Smooth muscle cell (in vitro differentiated cells): ENCODE results near the gene POU6F1. TPM values are rescaled to one million over a fixed set of nuclear protein-coding genes. Genes with fewer than 3 reads are reported as not detected.
A peak's percentile ranks its signal among the peaks of the same experiment; 100 is the strongest.

Source experiments
- DNase-seq: peaks from one replicate; lab custom pipeline; 2025; ENCODE audit not compliant: unreplicated experiment; lab: John Stamatoyannopoulos, UW
- H2AFZ ChIP-seq: fragments of 200-600 bp; sonication (generic); 2 replicates; pipeline ENCODE4 v1.6.0; 2016; ENCODE audit warnings: antibody characterized with exemption, low read depth, mild to moderate bottlenecking
- H3F3A ChIP-seq: fragments of 200-600 bp; sonication (generic); 2 replicates; pipeline ENCODE4 v1.6.0; 2017; ENCODE audit warnings: antibody characterized with exemption, low read depth
- H3K27ac ChIP-seq: fragments of 200-600 bp; sonication (generic); 2 replicates; pipeline ENCODE4 v1.5.1; 2016; ENCODE audit warnings: low read depth, mild to moderate bottlenecking
- H3K27me3 ChIP-seq: fragments of 200-600 bp; sonication (generic); 2 replicates; pipeline ENCODE4 v1.6.1; 2016; ENCODE audit warnings: low read depth, mild to moderate bottlenecking
- H3K36me3 ChIP-seq: fragments of 200-600 bp; sonication (generic); 2 replicates; pipeline ENCODE4 v1.5.1; 2016; ENCODE audit warnings: low read depth
- H3K4me1 ChIP-seq: fragments of 200-600 bp; sonication (generic); 2 replicates; pipeline ENCODE4 v1.5.1; 2016; ENCODE audit warnings: low read depth
- H3K4me2 ChIP-seq: fragments of 200-600 bp; sonication (generic); 2 replicates; pipeline ENCODE4 v1.6.0; 2016; ENCODE audit warnings: mild to moderate bottlenecking
- H3K4me3 ChIP-seq: fragments of 200-600 bp; sonication (generic); 2 replicates; pipeline ENCODE4 v1.5.1; 2016; ENCODE audit warnings: mild to moderate bottlenecking
- H3K79me2 ChIP-seq: fragments of 200-600 bp; sonication (generic); 2 replicates; pipeline ENCODE4 v1.6.0; 2016; ENCODE audit warnings: low read depth, mild to moderate bottlenecking
- H3K9ac ChIP-seq: fragments of 200-600 bp; sonication (generic); 2 replicates; pipeline ENCODE4 v1.6.0; 2016; ENCODE audit warnings: low read depth
- H3K9me3 ChIP-seq: fragments of 200-600 bp; sonication (generic); replicated peaks from 2 replicates; pipeline ENCODE4 v1.5.1; 2016; ENCODE audit warnings: low read depth
- H4K20me1 ChIP-seq: fragments of 200-600 bp; sonication (generic); 2 replicates; pipeline ENCODE4 v1.6.0; 2016; ENCODE audit warnings: low read depth
- WGBS: methylation state at CpG from one replicate; pipeline ENCODE4 v1.1.7; 2016; ENCODE audit warnings: low lambda C conversion rate; 5-methylcytosine and 5-hydroxymethylcytosine counted together
- polyA plus RNA-seq: library from polyadenylated mRNA; unstranded; fragments of >200 nt; fragmentation: Nextera tagmentation; extraction: Ambion mirVana; gene quantifications from 2 replicates; pipeline ENCODE4 v1.2.1, GENCODE V29; 2016
- total RNA-seq: library from RNA; depleted of rRNA; stranded (reverse); fragments of >200 nt; gene quantifications from 2 replicates; pipeline ENCODE4 v1.2.3, GENCODE V29; 2014
- TF ChIP-seq, protein P1 (sequence below): fragments of 200-600 bp; sonication (generic); IDR thresholded peaks from 2 replicates; pipeline ENCODE4 v1.5.1; 2017; ENCODE audit warnings: borderline replicate concordance, mild to moderate bottlenecking, antibody characterized with exemption; ENCODE audit not compliant: insufficient read depth, poor library complexity, severe bottlenecking

POU6F1 gene
- total and polyA plus RNA-seq, 2 experiments from 2014 or later: 4.6 to 7.9 TPM

DNA sequence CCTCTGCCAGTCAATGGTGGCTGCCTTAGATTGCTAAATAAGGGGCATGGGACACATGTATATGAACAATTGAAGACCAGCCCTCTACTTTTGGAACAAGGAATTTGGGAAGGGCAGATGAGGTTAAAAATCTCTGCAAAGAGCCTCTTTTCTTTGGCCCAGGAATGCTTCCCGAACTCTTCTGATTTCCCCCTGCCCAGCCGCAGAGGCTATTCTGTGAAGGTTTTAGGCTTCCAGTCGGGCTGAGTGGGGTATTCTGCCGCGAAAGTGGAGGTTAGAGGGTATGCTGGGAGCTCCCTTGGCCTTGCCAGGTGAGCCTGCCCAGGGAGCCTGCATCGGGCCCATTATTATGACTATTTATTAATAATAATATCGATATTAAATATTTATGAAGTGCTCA, 1.2 kb downstream of the POU6F1 start:
- Histone ChIP-seq H3K9ac (peak overlapping the region; percentile 93), H3K27me3 (no peaks in the 10 kb centered on the region), H2AFZ (peak overlapping the region; percentile 94), H3K36me3 (no peaks in the 10 kb centered on the region), H3K27ac (no peak overlapping the region), H3K4me1 (no peaks in the 10 kb centered on the region), H3K4me2 (peak overlapping the region; percentile 84), H3K79me2 (peaks cover 13% of the 10 kb centered on the region), H4K20me1 (no peaks in the 10 kb centered on the region), H3K4me3 (peak overlapping the region; percentile 99), H3K9me3 (no peaks in the 10 kb centered on the region), H3F3A (peaks cover 5% of the 10 kb centered on the region)
- TF ChIP-seq, protein P1, sequence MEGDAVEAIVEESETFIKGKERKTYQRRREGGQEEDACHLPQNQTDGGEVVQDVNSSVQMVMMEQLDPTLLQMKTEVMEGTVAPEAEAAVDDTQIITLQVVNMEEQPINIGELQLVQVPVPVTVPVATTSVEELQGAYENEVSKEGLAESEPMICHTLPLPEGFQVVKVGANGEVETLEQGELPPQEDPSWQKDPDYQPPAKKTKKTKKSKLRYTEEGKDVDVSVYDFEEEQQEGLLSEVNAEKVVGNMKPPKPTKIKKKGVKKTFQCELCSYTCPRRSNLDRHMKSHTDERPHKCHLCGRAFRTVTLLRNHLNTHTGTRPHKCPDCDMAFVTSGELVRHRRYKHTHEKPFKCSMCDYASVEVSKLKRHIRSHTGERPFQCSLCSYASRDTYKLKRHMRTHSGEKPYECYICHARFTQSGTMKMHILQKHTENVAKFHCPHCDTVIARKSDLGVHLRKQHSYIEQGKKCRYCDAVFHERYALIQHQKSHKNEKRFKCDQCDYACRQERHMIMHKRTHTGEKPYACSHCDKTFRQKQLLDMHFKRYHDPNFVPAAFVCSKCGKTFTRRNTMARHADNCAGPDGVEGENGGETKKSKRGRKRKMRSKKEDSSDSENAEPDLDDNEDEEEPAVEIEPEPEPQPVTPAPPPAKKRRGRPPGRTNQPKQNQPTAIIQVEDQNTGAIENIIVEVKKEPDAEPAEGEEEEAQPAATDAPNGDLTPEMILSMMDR: no peak
- no peak for DNase-seq
- WGBS: 37% methylated on average over 7 of the region's 7 CpGs

DNA sequence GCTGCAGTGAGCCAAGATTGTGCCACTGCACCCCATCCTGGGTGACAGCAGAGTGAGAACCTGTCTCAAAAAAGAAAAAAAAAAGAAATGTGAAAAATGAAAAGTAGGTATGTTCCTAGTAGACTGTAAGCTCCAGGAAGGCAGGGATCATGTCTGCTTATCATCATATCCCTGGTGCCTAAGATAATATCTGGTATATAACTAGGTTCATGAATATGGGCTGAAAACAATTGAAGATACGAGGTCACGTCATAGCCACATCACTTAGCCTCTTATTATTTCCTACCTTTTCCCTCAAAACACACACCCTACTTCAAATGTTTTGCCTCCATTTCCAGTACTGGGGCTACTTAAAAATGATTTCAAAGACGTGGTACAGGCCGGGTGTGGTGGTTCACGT, 3.0 kb downstream of the POU6F1 start:
- Histone ChIP-seq H3K9ac (no peak overlapping the region), H3K27me3 (no peaks in the 10 kb centered on the region), H3F3A (peaks cover 5% of the 10 kb centered on the region), H3K79me2 (peaks cover 9% of the 10 kb centered on the region), H3K4me2 (no peak overlapping the region), H3K9me3 (no peaks in the 10 kb centered on the region), H3K36me3 (no peaks in the 10 kb centered on the region), H4K20me1 (no peaks in the 10 kb centered on the region), H3K4me1 (no peaks in the 10 kb centered on the region), H3K27ac (no peak overlapping the region), H2AFZ (no peak overlapping the region), H3K4me3 (no peak overlapping the region)
- TF ChIP-seq, protein P1: no peak
- 94% methylated on average over 5 of the region's 5 CpGs for WGBS
- DNase-seq: no peak

DNA sequence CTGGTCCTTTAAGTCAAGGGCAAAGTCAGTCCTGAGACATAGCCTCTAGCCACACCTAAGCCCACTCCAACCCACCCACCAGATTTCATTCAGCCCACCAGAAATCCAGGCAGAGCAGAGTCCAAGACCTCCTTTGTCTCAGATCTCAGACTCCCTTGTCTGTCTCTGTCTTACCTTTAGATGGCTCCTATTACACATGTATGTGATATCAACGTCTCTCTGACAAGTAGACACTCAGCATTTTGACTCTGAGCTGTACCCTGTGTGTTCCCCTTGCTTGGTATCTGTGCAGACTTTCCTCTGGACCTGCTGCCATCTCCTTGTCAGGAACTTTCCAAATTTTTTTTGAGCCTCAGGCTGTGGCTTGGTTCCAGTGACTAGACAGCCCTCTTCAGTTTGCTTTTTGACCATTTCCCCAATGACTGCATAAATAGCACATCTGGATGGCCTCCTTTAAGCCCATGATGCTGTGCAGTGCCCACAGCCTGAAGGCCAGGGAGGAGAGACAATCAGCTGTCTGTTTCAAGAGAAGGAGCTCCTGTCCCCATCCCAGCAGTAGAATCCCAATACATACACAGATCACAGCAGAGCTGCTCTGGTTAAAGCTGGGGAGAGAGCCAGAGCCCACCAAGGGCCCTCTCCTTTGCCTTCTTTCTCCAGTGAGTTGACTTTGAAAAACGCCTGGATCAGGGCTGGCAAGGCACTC, 7.0 kb downstream of the POU6F1 start:
- TF ChIP-seq, protein P1: no peak

DNA sequence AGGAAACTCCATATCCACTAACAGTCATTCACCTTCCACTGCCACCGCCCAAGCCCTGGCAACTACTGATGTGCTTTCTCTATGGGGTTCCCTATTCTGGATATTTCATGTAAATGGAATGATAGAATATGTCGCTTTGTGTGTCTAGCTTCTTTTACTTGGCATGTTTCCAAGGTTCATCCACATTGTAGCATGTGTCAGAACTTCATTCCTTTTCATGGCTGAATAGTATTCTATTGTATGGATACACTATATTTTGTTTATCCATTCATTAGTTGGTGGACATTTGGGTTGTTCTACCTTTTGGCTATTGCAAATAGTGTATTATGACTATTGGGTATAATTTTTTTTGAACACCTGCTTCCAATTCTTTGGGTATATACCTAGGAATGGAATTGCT, 8.6 kb downstream of the POU6F1 start:
- Histone ChIP-seq H3K9ac (no peak overlapping the region), H3K4me2 (no peak overlapping the region), H3K4me1 (no peaks in the 10 kb centered on the region), H3K4me3 (no peak overlapping the region), H3K9me3 (no peaks in the 10 kb centered on the region), H3K79me2 (no peaks in the 10 kb centered on the region), H2AFZ (no peak overlapping the region), H3F3A (no peaks in the 10 kb centered on the region), H3K27me3 (no peaks in the 10 kb centered on the region), H3K27ac (no peak overlapping the region), H4K20me1 (no peaks in the 10 kb centered on the region), H3K36me3 (no peaks in the 10 kb centered on the region)
- DNase-seq: no peak
- WGBS: 95% methylated on average over 2 of the region's 2 CpGs
- TF ChIP-seq, protein P1: no peak

More for the DNA sequence above, 7.0 kb downstream of the POU6F1 start:
- Histone ChIP-seq H3K36me3 (no peaks in the 10 kb centered on the region), H2AFZ (no peak overlapping the region), H3K27me3 (no peaks in the 10 kb centered on the region), H3K27ac (no peak overlapping the region), H3K9me3 (no peaks in the 10 kb centered on the region), H4K20me1 (no peaks in the 10 kb centered on the region), H3K9ac (no peak overlapping the region), H3K79me2 (peaks cover 4% of the 10 kb centered on the region), H3F3A (no peaks in the 10 kb centered on the region), H3K4me1 (no peaks in the 10 kb centered on the region), H3K4me2 (no peak overlapping the region), H3K4me3 (no peak overlapping the region)
- 76% methylated on average over 2 of the region's 2 CpGs for WGBS
- no peak for DNase-seq
